Measurements from ENCODE around the gene MEDAG. TPM values are rescaled to one million over a fixed set of nuclear protein-coding genes. Genes with fewer than 3 reads are reported as not detected.

Gene MEDAG
- total RNA-seq, 2 experiments from 2014 or later: not detected

GRCh38 chr13:30898070-30898469, 8.0 kb upstream of the MEDAG start:
- ChIA-PET CTCF (no interaction called here), POLR2A (no interaction called here)
- no peak overlapping the region for H3K27ac Mint-ChIP-seq
- no peaks in the 10 kb centered on the region for H3K36me3 Mint-ChIP-seq (ENCODE audit: low read depth)
- peaks cover 22% of the 10 kb centered on the region for H3K27me3 Mint-ChIP-seq (ENCODE audit: low read depth)
- DNase-seq: no peak
- no peak overlapping the region for H3K4me3 Mint-ChIP-seq
- peaks cover 5% of the 10 kb centered on the region for H3K4me1 Mint-ChIP-seq (ENCODE audit: low read depth)
- no peaks in the 10 kb centered on the region for H3K9me3 Mint-ChIP-seq (ENCODE audit: insufficient read depth)
- ATAC-seq: no peak

DNA sequence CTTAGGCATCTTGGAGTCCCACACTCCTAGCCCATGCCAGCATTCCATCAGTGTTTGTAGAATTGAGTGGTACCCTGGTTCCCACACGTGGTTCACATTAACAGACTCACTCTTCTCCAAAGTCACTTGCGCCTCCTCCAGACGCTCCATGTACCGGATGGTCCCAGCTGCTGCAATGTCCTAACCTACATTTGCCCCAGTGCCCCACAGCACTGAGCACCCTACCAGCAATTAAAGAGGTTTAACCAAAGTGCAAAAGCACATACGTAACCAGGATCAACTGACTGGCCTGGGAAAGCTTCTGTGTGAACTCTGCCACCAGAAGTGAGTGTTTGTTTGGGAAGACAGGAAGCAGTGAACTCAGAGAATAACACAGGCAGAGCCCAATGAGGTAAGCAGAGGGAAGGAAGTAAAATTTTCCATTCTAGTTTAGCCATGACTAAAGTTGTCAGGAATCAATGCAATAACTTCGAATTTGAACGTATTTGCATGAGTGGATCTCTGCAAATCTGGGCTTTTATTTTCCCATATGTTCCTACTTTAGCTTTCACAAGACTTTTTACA, 7.3 kb upstream of the MEDAG start:
- ATAC-seq (no peak), DNase-seq (no peak)
- Mint-ChIP-seq H3K4me1 (ENCODE audit: low read depth) (peaks cover 5% of the 10 kb centered on the region), H3K36me3 (ENCODE audit: low read depth) (no peaks in the 10 kb centered on the region), H3K4me3 (no peak overlapping the region), H3K27ac (no peak overlapping the region), H3K9me3 (ENCODE audit: insufficient read depth) (no peaks in the 10 kb centered on the region), H3K27me3 (ENCODE audit: low read depth) (peaks cover 29% of the 10 kb centered on the region)
- POLR2A ChIA-PET: no interaction called here
- CTCF ChIA-PET: no interaction called here

DNA sequence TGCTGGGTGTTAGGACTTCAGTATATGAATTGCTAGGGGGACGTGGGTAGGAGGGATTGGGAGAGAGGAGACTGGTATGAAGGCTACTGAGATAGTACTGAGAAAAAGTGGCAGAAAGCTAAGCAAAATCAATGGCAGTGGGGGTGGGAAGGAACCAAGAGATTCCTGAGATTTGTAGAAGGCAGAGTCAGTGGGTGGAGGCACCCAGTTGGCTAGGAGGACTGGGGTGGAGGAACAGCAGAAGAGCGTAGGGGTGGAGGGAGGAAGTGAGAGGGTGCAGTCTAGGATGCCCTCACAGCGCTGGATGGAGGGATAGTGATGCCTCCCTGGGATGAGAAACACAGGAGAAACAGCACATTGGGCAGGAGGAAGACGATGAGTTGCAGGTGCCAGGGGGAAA, 5.6 kb upstream of the MEDAG start:
- no peak for DNase-seq
- Mint-ChIP-seq H3K9me3 (ENCODE audit: insufficient read depth) (no peaks in the 10 kb centered on the region), H3K4me1 (ENCODE audit: low read depth) (peaks cover 6% of the 10 kb centered on the region), H3K27me3 (ENCODE audit: low read depth) (peaks cover 45% of the 10 kb centered on the region), H3K27ac (no peak overlapping the region), H3K4me3 (no peak overlapping the region), H3K36me3 (ENCODE audit: low read depth) (peaks cover under 1% of the 10 kb centered on the region)
- POLR2A ChIA-PET: no interaction called here
- ATAC-seq: no peak
- CTCF ChIA-PET: no interaction called here

DNA sequence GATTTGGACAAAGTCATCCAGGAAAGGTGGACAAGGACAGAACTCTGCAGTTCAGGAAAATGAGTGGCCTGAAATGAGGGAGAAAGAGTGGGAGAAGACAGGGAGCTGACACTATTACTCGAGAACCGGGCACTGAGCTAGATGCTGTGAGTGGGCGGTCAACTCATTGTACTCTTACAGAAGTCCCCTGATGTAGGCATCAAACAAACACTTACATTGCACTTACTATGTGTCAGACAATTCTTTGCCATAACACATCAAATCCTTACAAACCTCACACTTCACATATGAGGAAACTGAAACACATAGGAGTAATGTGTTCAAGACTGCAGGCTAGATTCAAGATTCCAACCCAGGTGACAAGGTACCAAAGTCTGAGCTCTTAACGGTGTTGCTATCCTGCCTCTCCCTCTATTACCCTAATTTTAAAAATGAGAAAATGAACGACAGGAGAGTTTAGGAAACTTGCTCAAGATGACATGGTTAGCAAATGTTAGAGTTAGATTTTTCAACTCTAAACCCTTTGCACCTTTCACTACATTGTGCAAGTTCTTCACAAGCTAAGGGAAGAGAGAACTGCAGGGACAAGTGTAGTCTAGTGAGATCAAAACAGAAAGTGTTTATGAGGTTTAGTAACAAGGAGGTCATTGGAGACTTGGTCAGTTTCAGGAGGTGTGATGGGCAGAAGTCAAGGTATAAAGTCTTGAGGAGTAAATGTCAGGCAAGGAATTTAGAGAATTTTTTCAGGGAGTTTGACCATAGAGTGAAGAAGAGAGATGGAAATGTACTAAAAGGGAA, 4.9 kb upstream of the MEDAG start:
- POLR2A ChIA-PET: interaction anchor here (0.6 kb wide), 1 partner anchor 44 kb away, joined by 3 read pairs; no protein-coding TSS in a partner anchor
- Mint-ChIP-seq H3K27me3 (ENCODE audit: low read depth) (peaks cover 51% of the 10 kb centered on the region), H3K27ac (no peak overlapping the region), H3K4me3 (no peak overlapping the region), H3K9me3 (ENCODE audit: insufficient read depth) (no peaks in the 10 kb centered on the region), H3K4me1 (ENCODE audit: low read depth) (peaks cover 8% of the 10 kb centered on the region), H3K36me3 (ENCODE audit: low read depth) (peaks cover 2% of the 10 kb centered on the region)
- CTCF ChIA-PET: interaction anchor here (1.8 kb wide), 1 partner anchor 9 kb away, joined by 4 read pairs; no protein-coding TSS in a partner anchor
- ATAC-seq: no peak
- DNase-seq: no peak

- H3K27me3 Mint-ChIP-seq (ENCODE audit: low read depth): peaks cover 70% of the 10 kb centered on the region
- no peaks in the 10 kb centered on the region for H3K9me3 Mint-ChIP-seq (ENCODE audit: insufficient read depth)
- peaks cover 15% of the 10 kb centered on the region for H3K4me1 Mint-ChIP-seq (ENCODE audit: low read depth)
- H3K27ac Mint-ChIP-seq: no peak overlapping the region
- DNase-seq (no peak), ATAC-seq (no peak)
- POLR2A ChIA-PET: no interaction called here
- CTCF ChIA-PET: no interaction called here
- H3K36me3 Mint-ChIP-seq (ENCODE audit: low read depth): peaks cover 2% of the 10 kb centered on the region
- no peak overlapping the region for H3K4me3 Mint-ChIP-seq
Observed at GRCh38 chr13:30904043-30904442, 2.0 kb upstream of the MEDAG start.

GRCh38 chr13:30906411-30907051, 460 bp downstream of the MEDAG start:
- Mint-ChIP-seq H3K27me3 (ENCODE audit: low read depth) (peaks cover 68% of the 10 kb centered on the region), H3K36me3 (ENCODE audit: low read depth) (peaks cover 2% of the 10 kb centered on the region), H3K4me3 (no peak overlapping the region), H3K9me3 (ENCODE audit: insufficient read depth) (no peaks in the 10 kb centered on the region), H3K27ac (no peak overlapping the region), H3K4me1 (ENCODE audit: low read depth) (peaks cover 15% of the 10 kb centered on the region)
- POLR2A ChIA-PET: no interaction called here
- ATAC-seq (no peak), DNase-seq (no peak)
- CTCF ChIA-PET: no interaction called here

DNA sequence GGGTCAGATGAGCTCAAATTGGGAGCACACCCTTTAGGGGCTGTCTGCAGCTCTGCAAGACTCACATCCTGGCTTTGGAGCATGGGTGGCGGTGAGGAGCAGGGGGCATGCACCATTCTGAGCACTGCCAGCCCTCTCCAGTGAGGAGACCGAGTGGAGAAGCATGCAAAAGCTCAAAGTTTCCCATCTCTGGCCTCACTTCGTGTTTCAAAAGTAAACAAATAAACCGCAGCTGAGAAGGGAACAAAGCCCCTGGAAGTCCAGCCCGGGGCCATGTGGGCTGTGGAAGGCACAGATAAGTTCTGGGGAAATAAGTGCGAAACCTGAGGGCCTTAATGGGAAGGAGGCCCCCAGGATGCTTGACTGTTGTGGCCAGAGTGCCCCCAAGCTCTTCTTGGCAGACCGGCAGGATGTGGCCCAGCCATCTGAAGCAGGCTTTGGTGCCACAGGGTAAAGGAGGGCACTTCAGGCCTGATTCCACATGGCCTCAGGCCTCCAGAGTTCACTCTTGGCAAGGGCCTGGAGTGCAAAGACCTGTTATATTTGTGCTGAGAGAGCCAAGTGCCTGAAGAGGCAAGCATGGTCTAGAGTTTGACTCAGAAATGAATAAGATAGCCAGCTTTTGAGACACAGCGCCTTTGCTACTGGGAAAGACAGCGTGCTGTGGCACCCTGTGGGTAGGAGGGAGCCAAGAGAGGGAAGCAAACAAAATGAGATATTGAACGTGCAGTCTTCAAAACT, 1.2 kb downstream of the MEDAG start:
- H3K27me3 Mint-ChIP-seq (ENCODE audit: low read depth): peaks cover 71% of the 10 kb centered on the region
- H3K9me3 Mint-ChIP-seq (ENCODE audit: insufficient read depth): no peaks in the 10 kb centered on the region
- no peak for ATAC-seq
- POLR2A ChIA-PET: no interaction called here
- H3K36me3 Mint-ChIP-seq (ENCODE audit: low read depth): peaks cover 2% of the 10 kb centered on the region
- H3K4me3 Mint-ChIP-seq: no peak overlapping the region
- H3K27ac Mint-ChIP-seq: no peak overlapping the region
- no peak for DNase-seq
- peaks cover 15% of the 10 kb centered on the region for H3K4me1 Mint-ChIP-seq (ENCODE audit: low read depth)
- CTCF ChIA-PET: no interaction called here

GRCh38 chr13:30908416-30908980, 2.4 kb downstream of the MEDAG start:
- ChIA-PET POLR2A (no interaction called here), CTCF (interaction anchor here (1.3 kb wide), 1 partner anchor 137 kb away, joined by 3 read pairs; no protein-coding TSS in a partner anchor)
- Mint-ChIP-seq H3K36me3 (ENCODE audit: low read depth) (peaks cover 2% of the 10 kb centered on the region), H3K27ac (no peak overlapping the region), H3K4me1 (ENCODE audit: low read depth) (peaks cover 15% of the 10 kb centered on the region), H3K27me3 (ENCODE audit: low read depth) (peaks cover 68% of the 10 kb centered on the region), H3K4me3 (no peak overlapping the region), H3K9me3 (ENCODE audit: insufficient read depth) (no peaks in the 10 kb centered on the region)
- DNase-seq: no peak
- no peak for ATAC-seq

DNA sequence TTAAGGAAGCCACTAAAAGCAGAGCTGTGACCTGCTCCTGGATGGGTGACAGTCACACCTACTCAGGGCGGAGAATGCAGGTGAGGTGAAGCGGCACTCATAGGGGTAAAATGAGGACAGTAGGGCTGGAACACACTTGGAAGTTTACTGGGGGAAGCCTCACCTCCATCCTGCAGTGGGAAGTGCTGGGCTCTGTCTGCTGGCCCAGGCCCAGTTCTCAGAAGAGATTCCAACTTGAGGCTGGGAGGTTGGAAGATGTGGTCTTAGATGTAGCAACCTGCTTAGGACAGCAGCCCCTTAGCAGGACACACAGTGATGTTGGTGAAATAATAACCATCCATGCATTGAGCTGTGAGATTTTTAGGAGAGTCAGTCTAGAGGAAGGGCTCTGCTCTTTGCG, 4.6 kb downstream of the MEDAG start:
- Mint-ChIP-seq H3K9me3 (ENCODE audit: insufficient read depth) (no peaks in the 10 kb centered on the region), H3K36me3 (ENCODE audit: low read depth) (no peaks in the 10 kb centered on the region), H3K27ac (no peak overlapping the region), H3K27me3 (ENCODE audit: low read depth) (peaks cover 56% of the 10 kb centered on the region), H3K4me1 (ENCODE audit: low read depth) (peaks cover 13% of the 10 kb centered on the region), H3K4me3 (no peak overlapping the region)
- CTCF ChIA-PET: interaction anchor here (0.8 to 1.3 kb wide), 2 partner anchors 18 to 45 kb away, joined by 3 to 4 read pairs; no protein-coding TSS in a partner anchor
- POLR2A ChIA-PET: interaction anchor here (0.6 kb wide), 1 partner anchor 55 kb away, joined by 3 read pairs; no protein-coding TSS in a partner anchor
- ATAC-seq (no peak), DNase-seq (no peak)

DNA sequence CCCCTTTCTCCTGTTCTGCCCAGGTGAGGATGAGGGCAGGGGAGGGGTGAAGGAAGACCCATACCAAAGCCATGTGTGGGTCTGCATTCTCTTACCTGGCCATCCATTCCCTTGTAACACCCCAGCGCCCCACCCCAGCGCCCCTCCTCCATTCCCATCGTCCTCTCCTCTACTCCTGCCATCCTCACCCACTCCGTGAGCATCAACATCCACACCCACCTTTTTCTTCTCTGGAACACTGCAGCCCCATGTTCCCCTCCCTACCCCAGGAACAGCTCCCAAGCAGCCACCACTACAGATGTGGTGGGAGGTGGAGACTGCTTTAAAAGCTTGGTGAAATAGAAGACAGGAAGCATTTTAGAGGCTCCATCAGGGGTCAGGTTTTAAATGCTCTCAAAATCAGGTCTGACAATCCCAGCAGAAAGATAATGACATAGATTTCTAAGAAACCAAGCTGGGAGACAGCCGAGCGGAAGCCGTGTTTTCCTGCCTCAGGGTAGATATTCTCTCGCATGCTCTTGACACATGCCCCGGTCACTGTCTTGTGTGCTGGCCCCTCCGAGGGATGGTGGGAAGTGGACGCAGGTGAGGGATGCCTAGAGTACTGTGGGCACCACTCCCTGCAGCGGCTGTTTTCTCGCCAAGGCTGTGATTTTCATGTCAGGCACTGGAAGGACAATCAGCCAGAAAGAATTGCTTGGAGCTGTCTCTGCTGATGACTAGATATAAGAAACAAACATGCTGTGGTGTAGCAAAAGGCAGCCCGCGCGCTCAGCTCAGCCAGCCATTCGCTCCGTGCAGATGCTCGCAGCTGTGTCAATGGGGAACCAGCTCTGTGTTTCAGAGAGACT, 9.8 kb downstream of the MEDAG start:
- POLR2A ChIA-PET: no interaction called here
- CTCF ChIA-PET: no interaction called here

GRCh38 chr13:30916991-30917390, 10.9 kb downstream of the MEDAG start:
- ChIA-PET POLR2A (no interaction called here), CTCF (no interaction called here)
- no peak for ATAC-seq
- DNase-seq: no peak
- no peaks in the 10 kb centered on the region for H3K4me1 Mint-ChIP-seq (ENCODE audit: low read depth)
- H3K27me3 Mint-ChIP-seq (ENCODE audit: low read depth): peaks cover 34% of the 10 kb centered on the region
- no peak overlapping the region for H3K4me3 Mint-ChIP-seq
- H3K36me3 Mint-ChIP-seq (ENCODE audit: low read depth): no peaks in the 10 kb centered on the region
- no peak overlapping the region for H3K27ac Mint-ChIP-seq
- no peaks in the 10 kb centered on the region for H3K9me3 Mint-ChIP-seq (ENCODE audit: insufficient read depth)

More for the DNA sequence above, 9.8 kb downstream of the MEDAG start:
- H3K4me1 Mint-ChIP-seq (ENCODE audit: low read depth): no peaks in the 10 kb centered on the region
- H3K36me3 Mint-ChIP-seq (ENCODE audit: low read depth): no peaks in the 10 kb centered on the region
- H3K9me3 Mint-ChIP-seq (ENCODE audit: insufficient read depth): no peaks in the 10 kb centered on the region
- ATAC-seq: no peak
- H3K27ac Mint-ChIP-seq: no peak overlapping the region
- peaks cover 36% of the 10 kb centered on the region for H3K27me3 Mint-ChIP-seq (ENCODE audit: low read depth)
- no peak for DNase-seq
- H3K4me3 Mint-ChIP-seq: no peak overlapping the region
